A673 (cell line): Measurements from ENCODE around the gene UFC1. TPM values are rescaled to one million over a fixed set of nuclear protein-coding genes. Genes with fewer than 3 reads are reported as not detected.

Source experiments
- BruUV-seq: library from RNA; stranded (reverse); fragments of 400-500 nt; replicated peaks from 2 replicates; lab custom pipeline; 2021; lab: Mats Ljungman, UMichigan
- CTCF ChIA-PET: fragments of 300-600 bp; sonication (Branson Sonifier 250); formaldehyde crosslinking; loops from one replicate; lab custom pipeline; 2022; ENCODE audit warnings: antibody characterized with exemption; lab: Charles Lee
- POLR2A ChIA-PET: fragments of 300-600 bp; sonication (Branson Sonifier 250); formaldehyde crosslinking; loops from one replicate; lab custom pipeline; 2022; ENCODE audit warnings: antibody characterized with exemption; ENCODE audit not compliant: low non-redundant PET; lab: Charles Lee
- DNase-seq: peaks from one replicate; pipeline ENCODE4 v3.0.0-alpha.2; 2015; ENCODE audit warnings: low spot score
- H3K27ac ChIP-seq: fragments of 200-600 bp; sonication (generic); 2 replicates; pipeline ENCODE4 v1.5.1; 2016; ENCODE audit warnings: mixed run types, low read depth, mild to moderate bottlenecking, mixed read lengths, antibody characterized with exemption, low read length; ENCODE audit not compliant: poor library complexity, severe bottlenecking
- H3K27me3 ChIP-seq: fragments of 200-600 bp; sonication (generic); replicated peaks from 2 replicates; pipeline ENCODE4 v1.6.1; 2017; ENCODE audit warnings: mixed run types, low read depth, mild to moderate bottlenecking, mixed read lengths, antibody characterized with exemption, low read length; ENCODE audit not compliant: insufficient read depth, poor library complexity
- H3K36me3 ChIP-seq: fragments of 200-600 bp; sonication (generic); 2 replicates; pipeline ENCODE4 v1.6.1; 2016; ENCODE audit warnings: mixed run types, mild to moderate bottlenecking, mixed read lengths, antibody characterized with exemption, low read length; ENCODE audit not compliant: insufficient read depth, poor library complexity, severe bottlenecking
- H3K4me1 ChIP-seq: fragments of 200-600 bp; sonication (generic); 2 replicates; pipeline ENCODE4 v1.6.1; 2017; ENCODE audit warnings: mixed run types, mild to moderate bottlenecking, mixed read lengths, antibody characterized with exemption, low read length; ENCODE audit not compliant: insufficient read depth, poor library complexity, severe bottlenecking
- H3K4me3 ChIP-seq: fragments of 200-600 bp; sonication (generic); 2 replicates; pipeline ENCODE4 v1.5.1; 2016; ENCODE audit warnings: low read depth, mixed run types, mild to moderate bottlenecking, mixed read lengths, low read length; ENCODE audit not compliant: poor library complexity, severe bottlenecking
- H3K9me3 ChIP-seq: fragments of 200-600 bp; sonication (generic); 2 replicates; pipeline ENCODE4 v1.6.1; 2016; ENCODE audit warnings: mixed run types, low read depth, mild to moderate bottlenecking, mixed read lengths, antibody characterized with exemption, low read length; ENCODE audit not compliant: poor library complexity, severe bottlenecking
- EZH2 ChIP-seq: fragments of 200-600 bp; sonication (generic); IDR thresholded peaks from 2 replicates; pipeline ENCODE4 v1.6.1; 2017; ENCODE audit warnings: borderline replicate concordance, low read depth, mild to moderate bottlenecking, mixed read lengths, antibody characterized with exemption, low read length; ENCODE audit not compliant: poor library complexity, severe bottlenecking
- intact Hi-C: fragments of 100-400 bp; cut with micrococcal nuclease; formaldehyde crosslinking; loops from one replicate; pipeline ENCODE4 v1.10.0; 2022; ENCODE audit not compliant: unreplicated experiment
- total RNA-seq: library from RNA; stranded (reverse); gene quantifications from 2 replicates; pipeline ENCODE4 v1.2.3, GENCODE V29; 2021
- TF ChIP-seq, protein P1 (sequence below): fragments of 300-800, 200-600 bp; sonication (generic); conservative IDR thresholded peaks from 2 replicates; pipeline ENCODE4 v1.5.1; 2017; ENCODE audit warnings: low read depth, mild to moderate bottlenecking, antibody characterized with exemption, low read length, moderate library complexity, mixed read lengths

UFC1 gene
- total RNA-seq, 1 experiment from 2014 or later: 82.7 TPM

DNA sequence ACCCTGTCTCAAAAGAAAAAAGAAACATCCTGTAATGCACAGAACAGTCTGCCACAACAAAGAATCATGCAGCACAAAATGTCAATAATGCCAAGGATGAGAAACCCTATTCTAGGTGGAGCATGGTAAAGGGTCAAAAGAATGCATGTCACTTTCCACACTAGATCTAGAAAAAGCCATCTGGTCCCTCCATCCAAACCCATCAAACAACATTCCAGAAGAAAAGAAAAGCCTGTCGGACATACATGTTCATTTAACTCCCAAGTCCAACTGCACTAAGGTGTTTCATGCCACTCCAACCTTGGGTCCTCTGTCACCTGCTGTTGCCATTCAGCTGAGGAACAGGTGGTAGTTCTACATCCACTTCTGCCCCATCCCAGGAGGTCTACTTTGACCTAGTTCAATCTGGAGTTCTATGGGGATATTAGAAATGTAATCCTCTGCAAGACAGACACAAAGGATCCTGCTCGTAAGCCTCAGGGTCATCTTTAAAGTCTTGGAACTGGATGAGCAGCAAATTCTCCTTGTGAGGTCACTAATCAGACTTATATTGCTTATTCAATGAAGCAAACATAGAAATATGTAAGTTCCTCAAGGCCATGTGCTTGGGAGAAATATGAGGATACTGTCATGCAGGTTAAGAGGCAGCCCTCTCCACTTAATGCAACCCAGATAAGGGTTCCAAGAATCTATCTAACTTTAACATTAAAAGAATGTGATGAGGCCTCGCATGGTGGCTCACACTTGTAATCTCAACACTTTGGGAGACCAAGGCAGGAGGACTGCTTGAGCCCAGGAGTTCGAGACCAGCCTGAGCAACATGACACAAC lies 25.0 kb upstream of the UFC1 start:
- Histone ChIP-seq H3K4me1 (peaks cover 14% of the 10 kb centered on the region), H3K27ac (no peak overlapping the region), H3K36me3 (peaks cover 53% of the 10 kb centered on the region), H3K9me3 (no peaks in the 10 kb centered on the region), H3K4me3 (no peak overlapping the region), H3K27me3 (no peaks in the 10 kb centered on the region)
- no peak for DNase-seq
- ChIA-PET CTCF (no interaction called here), POLR2A (no interaction called here)
- TF ChIP-seq, protein P1, sequence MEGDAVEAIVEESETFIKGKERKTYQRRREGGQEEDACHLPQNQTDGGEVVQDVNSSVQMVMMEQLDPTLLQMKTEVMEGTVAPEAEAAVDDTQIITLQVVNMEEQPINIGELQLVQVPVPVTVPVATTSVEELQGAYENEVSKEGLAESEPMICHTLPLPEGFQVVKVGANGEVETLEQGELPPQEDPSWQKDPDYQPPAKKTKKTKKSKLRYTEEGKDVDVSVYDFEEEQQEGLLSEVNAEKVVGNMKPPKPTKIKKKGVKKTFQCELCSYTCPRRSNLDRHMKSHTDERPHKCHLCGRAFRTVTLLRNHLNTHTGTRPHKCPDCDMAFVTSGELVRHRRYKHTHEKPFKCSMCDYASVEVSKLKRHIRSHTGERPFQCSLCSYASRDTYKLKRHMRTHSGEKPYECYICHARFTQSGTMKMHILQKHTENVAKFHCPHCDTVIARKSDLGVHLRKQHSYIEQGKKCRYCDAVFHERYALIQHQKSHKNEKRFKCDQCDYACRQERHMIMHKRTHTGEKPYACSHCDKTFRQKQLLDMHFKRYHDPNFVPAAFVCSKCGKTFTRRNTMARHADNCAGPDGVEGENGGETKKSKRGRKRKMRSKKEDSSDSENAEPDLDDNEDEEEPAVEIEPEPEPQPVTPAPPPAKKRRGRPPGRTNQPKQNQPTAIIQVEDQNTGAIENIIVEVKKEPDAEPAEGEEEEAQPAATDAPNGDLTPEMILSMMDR: no peak
- no peak for TF ChIP-seq EZH2
- BruUV-seq: no TSS peak
- intact Hi-C loops: no loop called here

DNA sequence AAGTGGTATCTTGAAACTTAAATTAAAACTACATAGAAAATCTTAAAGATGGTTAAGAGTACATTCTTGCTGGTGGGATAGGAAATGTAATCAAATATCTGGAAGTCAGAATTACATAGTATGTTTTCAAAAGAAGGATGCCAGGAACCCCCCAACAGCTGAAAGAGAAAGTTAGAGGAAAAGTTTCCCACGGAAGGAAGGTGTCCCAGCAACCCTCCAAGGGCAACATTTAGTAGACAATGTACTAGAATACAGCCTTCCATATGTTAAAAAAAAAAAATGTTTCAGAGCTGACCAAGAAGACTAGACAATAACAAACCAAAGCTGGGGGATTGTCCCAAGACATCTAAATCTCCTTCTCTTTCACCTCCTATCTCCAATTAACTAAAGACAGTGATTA lies 23.5 kb upstream of the UFC1 start:
- Histone ChIP-seq H3K27ac (no peak overlapping the region), H3K27me3 (no peaks in the 10 kb centered on the region), H3K36me3 (peaks cover 45% of the 10 kb centered on the region), H3K9me3 (no peaks in the 10 kb centered on the region), H3K4me1 (peaks cover 15% of the 10 kb centered on the region), H3K4me3 (no peak overlapping the region)
- POLR2A ChIA-PET: no interaction called here
- BruUV-seq: no TSS peak
- no peak for DNase-seq
- TF ChIP-seq, protein P1: no peak
- no peak for TF ChIP-seq EZH2
- CTCF ChIA-PET: no interaction called here
- intact Hi-C loops: no loop called here

DNA sequence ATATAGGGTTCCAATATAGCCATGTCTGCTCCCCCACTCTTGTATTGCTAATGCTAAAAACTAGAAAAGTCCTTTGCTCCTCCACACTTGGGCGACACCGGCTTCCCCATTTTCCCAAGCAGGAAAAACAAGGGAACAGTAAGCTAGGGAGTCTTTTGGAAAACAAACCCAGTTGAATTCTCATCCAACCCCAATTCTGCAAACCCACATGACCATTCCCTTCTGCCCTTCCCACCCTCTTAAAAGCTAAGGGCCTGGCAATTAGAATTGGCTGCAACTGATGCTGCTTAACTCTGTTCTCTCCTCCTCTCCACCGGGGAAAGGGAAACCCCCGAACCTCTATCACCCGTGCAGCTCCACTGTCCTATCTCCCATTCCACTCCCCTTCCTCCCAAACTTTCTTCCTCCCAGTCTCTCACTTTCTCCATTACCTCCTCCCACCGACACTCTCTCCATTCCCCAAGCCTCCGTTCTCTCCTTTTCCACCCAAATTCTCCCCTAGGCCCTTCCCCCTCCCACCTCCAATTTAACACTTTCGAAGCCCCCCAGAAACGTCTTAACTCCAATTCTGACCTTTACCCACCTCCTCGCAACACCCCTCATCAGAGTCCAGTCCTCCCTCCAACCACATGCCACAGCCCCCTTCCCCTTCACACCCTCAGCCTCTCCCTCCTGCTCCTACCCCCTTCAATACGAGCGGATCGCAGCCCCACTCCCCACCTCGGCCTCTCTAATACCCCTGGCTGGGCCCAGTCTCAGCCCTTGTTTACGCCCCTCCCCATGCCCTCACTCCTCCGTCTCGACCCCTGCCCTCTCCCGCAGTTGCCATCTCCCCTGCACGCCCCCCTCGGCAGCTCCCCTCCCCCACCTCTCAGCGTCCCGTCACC lies 22.0 kb upstream of the UFC1 start:
- Histone ChIP-seq H3K4me3 (peak overlapping the region; percentile 98), H3K27ac (peak overlapping the region; percentile 97), H3K36me3 (peaks cover 37% of the 10 kb centered on the region), H3K4me1 (peaks cover 15% of the 10 kb centered on the region), H3K9me3 (no peaks in the 10 kb centered on the region), H3K27me3 (no peaks in the 10 kb centered on the region)
- ChIA-PET POLR2A (interaction anchor here (0.5 to 0.7 kb wide), 2 partner anchors 34 to 38 kb away, joined by 5 to 8 read pairs; partner anchors contain the start of gene PPOX), CTCF (interaction anchor here (0.5 to 1.1 kb wide), 2 partner anchors 16 to 32 kb away, joined by 3 read pairs; no protein-coding TSS in a partner anchor)
- peak; percentile 15 for DNase-seq
- TF ChIP-seq EZH2: no peak
- TF ChIP-seq, protein P1: no peak
- no TSS peak for BruUV-seq
- intact Hi-C loops: loop anchor here (2.0 kb wide), 2 partner anchors 21 to 87 kb away; partner anchors contain the start of genes UFC1 and USF1
